CD4-positive, CD25-positive, alpha-beta regulatory T cell (primary cell): ENCODE results near the gene FOXN3. TPM values are rescaled to one million over a fixed set of nuclear protein-coding genes. Genes with fewer than 3 reads are reported as not detected.
A peak's percentile ranks its signal among the peaks of the same experiment; 100 is the strongest.

Source experiments
- ATAC-seq, 2 donors: fragments of 150-1000 bp; cut with Tn5 transposase; one replicate each; pipeline ENCODE4 v1.10.0; 2021; ENCODE audit warnings: low read depth in 2 of 2, moderate number of reproducible peaks in 2 of 2, moderate library complexity in 1 of 2
- DNase-seq, 3 donors: peaks; one replicate each; pipeline versions ENCODE4 v3.0.0 to v3.0.0-alpha.2; 2012 to 2022; ENCODE audit warnings: mixed read lengths in 1 of 3
- H3K27ac ChIP-seq: one replicate; pipeline ENCODE4 v1.7.0; 2013; ENCODE audit warnings: mild to moderate bottlenecking, low read length; ENCODE audit not compliant: insufficient read depth, poor library complexity, severe bottlenecking
- H3K27me3 ChIP-seq: one replicate; pipeline ENCODE4 v1.7.0; 2013; ENCODE audit warnings: low read length; ENCODE audit not compliant: control insufficient read depth, insufficient read depth
- H3K36me3 ChIP-seq: one replicate; pipeline ENCODE4 v1.7.0; 2013; ENCODE audit warnings: mild to moderate bottlenecking, low read length, moderate library complexity; ENCODE audit not compliant: control insufficient read depth, insufficient read depth
- H3K4me1 ChIP-seq: 2 replicates; pipeline ENCODE4 v1.7.0; 2013; ENCODE audit warnings: mild to moderate bottlenecking, low read length; ENCODE audit not compliant: insufficient read depth, control insufficient read depth, poor library complexity, severe bottlenecking
- H3K4me3 ChIP-seq: one replicate; pipeline ENCODE4 v1.7.0; 2013; ENCODE audit warnings: low read depth, mild to moderate bottlenecking, low read length, moderate library complexity
- H3K9me3 ChIP-seq, 2 experiments: 1 replicate in 1 of 2; 2 replicates in 1 of 2; pipeline ENCODE4 v1.7.0; 2013; ENCODE audit warnings: low read length in 2 of 2, mild to moderate bottlenecking in 1 of 2, moderate library complexity in 1 of 2; ENCODE audit not compliant: control insufficient read depth in 2 of 2
- H3K27ac Mint-ChIP-seq, 3 donors: one replicate each; pipeline ENCODE4 v1.8.0; 2020 to 2022; ENCODE audit warnings: mild to moderate bottlenecking in 3 of 3, mixed read lengths in 3 of 3, moderate library complexity in 2 of 3
- H3K27me3 Mint-ChIP-seq: one replicate; pipeline ENCODE4 v1.8.0; 2022; ENCODE audit warnings: mild to moderate bottlenecking, mixed read lengths
- H3K36me3 Mint-ChIP-seq: one replicate; pipeline ENCODE4 v1.8.0; 2020; ENCODE audit warnings: mixed read lengths
- H3K4me1 Mint-ChIP-seq, 4 donors: one replicate each; pipeline ENCODE4 v1.8.0; 2020 to 2022; ENCODE audit warnings: mixed read lengths in 4 of 4, mild to moderate bottlenecking in 1 of 4
- H3K4me3 Mint-ChIP-seq, 4 donors: one replicate each; pipeline ENCODE4 v1.8.0; 2020 to 2022; ENCODE audit warnings: mild to moderate bottlenecking in 4 of 4, mixed read lengths in 4 of 4, moderate library complexity in 3 of 4
- H3K9me3 Mint-ChIP-seq, 7 donors: one replicate each; pipeline ENCODE4 v1.8.0; 2020 to 2022; ENCODE audit warnings: mixed read lengths in 7 of 7, mild to moderate bottlenecking in 3 of 7, moderate library complexity in 2 of 7
- polyA plus RNA-seq, 4 donors: library from polyadenylated mRNA; unstranded; fragments of 300-500 nt; fragmentation: Illumina TruSeq; gene quantifications; one replicate each; pipeline ENCODE4 v1.2.3, GENCODE V29; 2021
- total RNA-seq: library from RNA; stranded (reverse); gene quantifications from one replicate; pipeline ENCODE4 v1.2.3, GENCODE V29; 2022

Gene FOXN3
- total and polyA plus RNA-seq, 5 donors from 2014 or later, result 108 to 203 (median 111) TPM

GRCh38 chr14:89190765-89191513 lies 226.1 kb downstream of the FOXN3 start:
- Histone ChIP-seq H3K27me3 (no peaks in the 10 kb centered on the region), H3K27ac (no peak overlapping the region), H3K4me1 (peaks cover 3% of the 10 kb centered on the region), H3K9me3 (no peaks in the 10 kb centered on the region), H3K36me3 (peaks cover 34% of the 10 kb centered on the region), H3K4me3 (no peak overlapping the region)
- Mint-ChIP-seq H3K4me3 (no peak overlapping the region), H3K27ac (peak overlapping the region in 1 of 3 donors; percentile 34), H3K36me3 (peaks cover 23% of the 10 kb centered on the region), H3K27me3 (no peaks in the 10 kb centered on the region), H3K4me1 (peaks cover 0 to 20% (median 8%) of the 10 kb centered on the region in 4 donors), H3K9me3 (peaks cover 0 to 1% (median 0%) of the 10 kb centered on the region in 7 donors)
- ATAC-seq (no peak), DNase-seq (no peak)

GRCh38 chr14:89188492-89188891 lies 228.5 kb downstream of the FOXN3 start:
- H3K4me3 Mint-ChIP-seq, result no peak overlapping the region
- H3K27me3 Mint-ChIP-seq, result no peaks in the 10 kb centered on the region
- no peaks in the 10 kb centered on the region for H3K9me3 Mint-ChIP-seq
- no peak for DNase-seq
- peaks cover 17% of the 10 kb centered on the region for H3K36me3 Mint-ChIP-seq
- H3K27ac Mint-ChIP-seq, result no peak overlapping the region
- H3K27me3 ChIP-seq, result no peaks in the 10 kb centered on the region
- H3K27ac ChIP-seq, result no peak overlapping the region
- H3K4me1 Mint-ChIP-seq, result peaks cover 0 to 16% (median 7%) of the 10 kb centered on the region in 4 donors
- H3K36me3 ChIP-seq, result peaks cover 49% of the 10 kb centered on the region
- ATAC-seq, result no peak
- no peaks in the 10 kb centered on the region for H3K4me1 ChIP-seq
- no peaks in the 10 kb centered on the region for H3K9me3 ChIP-seq
- H3K4me3 ChIP-seq, result no peak overlapping the region

- Histone ChIP-seq H3K27me3 (no peaks in the 10 kb centered on the region), H3K36me3 (peaks cover 54% of the 10 kb centered on the region)
Observed at GRCh38 chr14:89187501-89187900, 229.5 kb downstream of the FOXN3 start.

DNA sequence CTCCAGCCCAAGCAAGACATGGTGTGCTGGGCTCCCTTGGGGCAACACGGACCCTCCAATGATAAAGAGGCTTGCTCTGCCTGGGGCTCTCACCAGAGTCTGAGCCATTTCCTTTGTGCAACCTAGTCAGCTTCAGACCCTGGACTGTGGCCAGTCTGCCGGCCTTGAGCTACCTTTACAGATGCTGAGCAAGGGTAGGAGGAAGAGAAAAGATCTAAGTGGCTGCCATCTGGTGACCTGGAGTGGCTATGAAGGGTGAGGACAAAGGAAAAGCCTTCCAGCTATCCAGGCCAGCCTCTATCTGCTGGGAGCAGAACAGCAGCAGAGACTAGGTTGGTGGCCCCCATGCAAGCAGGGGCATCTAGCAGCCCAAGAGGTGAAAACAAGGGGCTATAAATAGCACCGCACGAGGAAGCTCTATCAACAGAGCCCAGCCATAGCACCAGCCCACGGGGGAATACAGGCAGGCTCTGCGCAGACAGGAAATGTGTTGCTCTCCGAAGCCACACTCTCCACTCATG lies 230.1 kb downstream of the FOXN3 start:
- H3K4me1 ChIP-seq, result no peaks in the 10 kb centered on the region
- H3K9me3 ChIP-seq, result no peaks in the 10 kb centered on the region
- H3K4me3 Mint-ChIP-seq, result no peak overlapping the region
- no peaks in the 10 kb centered on the region for H3K27me3 ChIP-seq
- no peak overlapping the region for H3K4me3 ChIP-seq
- H3K36me3 Mint-ChIP-seq, result peaks cover 17% of the 10 kb centered on the region
- ATAC-seq (peak in 1 of 2 donors; percentile 28), DNase-seq (no peak)
- no peaks in the 10 kb centered on the region for H3K27me3 Mint-ChIP-seq
- H3K27ac ChIP-seq, result no peak overlapping the region
- peak overlapping the region; percentile 17 to 74 (median 31) for H3K27ac Mint-ChIP-seq
- H3K36me3 ChIP-seq, result peaks cover 54% of the 10 kb centered on the region
- H3K9me3 Mint-ChIP-seq, result no peaks in the 10 kb centered on the region
- H3K4me1 Mint-ChIP-seq, result peaks cover 4 to 15% (median 10%) of the 10 kb centered on the region in 4 donors

More at GRCh38 chr14:89187501-89187900, 229.5 kb downstream of the FOXN3 start:
- H3K4me1 Mint-ChIP-seq, result peaks cover 3 to 13% (median 7%) of the 10 kb centered on the region in 4 donors
- no peaks in the 10 kb centered on the region for H3K9me3 Mint-ChIP-seq
- no peak overlapping the region for H3K27ac ChIP-seq
- no peaks in the 10 kb centered on the region for H3K4me1 ChIP-seq
- ATAC-seq (no peak), DNase-seq (no peak)
- H3K9me3 ChIP-seq, result no peaks in the 10 kb centered on the region
- H3K27me3 Mint-ChIP-seq, result no peaks in the 10 kb centered on the region
- peaks cover 17% of the 10 kb centered on the region for H3K36me3 Mint-ChIP-seq
- H3K27ac Mint-ChIP-seq, result no peak overlapping the region
- H3K4me3 ChIP-seq, result no peak overlapping the region
- no peak overlapping the region for H3K4me3 Mint-ChIP-seq

- no peak overlapping the region for H3K4me3 ChIP-seq
- peaks cover 17% of the 10 kb centered on the region for H3K36me3 Mint-ChIP-seq
- no peaks in the 10 kb centered on the region for H3K9me3 Mint-ChIP-seq
- H3K27ac Mint-ChIP-seq, result peak overlapping the region in 1 of 3 donors; percentile 17
- ATAC-seq (no peak), DNase-seq (no peak)
- H3K4me3 Mint-ChIP-seq, result no peak overlapping the region
- no peaks in the 10 kb centered on the region for H3K27me3 Mint-ChIP-seq
- no peaks in the 10 kb centered on the region for H3K9me3 ChIP-seq
- H3K4me1 Mint-ChIP-seq, result peaks cover 11 to 19% (median 14%) of the 10 kb centered on the region in 4 donors
- no peaks in the 10 kb centered on the region for H3K4me1 ChIP-seq
- peaks cover 54% of the 10 kb centered on the region for H3K36me3 ChIP-seq
- no peak overlapping the region for H3K27ac ChIP-seq
- H3K27me3 ChIP-seq, result no peaks in the 10 kb centered on the region
Observed at GRCh38 chr14:89185919-89186855, 230.8 kb downstream of the FOXN3 start.

GRCh38 chr14:89184952-89185351 lies 232.1 kb downstream of the FOXN3 start:
- DNase-seq, result no peak
- Histone ChIP-seq H3K27me3 (no peaks in the 10 kb centered on the region), H3K27ac (no peak overlapping the region), H3K9me3 (no peaks in the 10 kb centered on the region), H3K4me1 (no peaks in the 10 kb centered on the region), H3K4me3 (no peak overlapping the region), H3K36me3 (peaks cover 59% of the 10 kb centered on the region)
- H3K4me1 Mint-ChIP-seq, result peaks cover 11 to 17% (median 14%) of the 10 kb centered on the region in 4 donors
- no peak overlapping the region for H3K4me3 Mint-ChIP-seq
- H3K27ac Mint-ChIP-seq, result peak overlapping the region in 1 of 3 donors; percentile 66
- ATAC-seq, result no peak
- H3K9me3 Mint-ChIP-seq, result no peaks in the 10 kb centered on the region
- H3K27me3 Mint-ChIP-seq, result no peaks in the 10 kb centered on the region
- peaks cover 18% of the 10 kb centered on the region for H3K36me3 Mint-ChIP-seq

- Histone ChIP-seq H3K4me3 (no peak overlapping the region), H3K27ac (no peak overlapping the region), H3K27me3 (no peaks in the 10 kb centered on the region), H3K4me1 (no peaks in the 10 kb centered on the region), H3K36me3 (peaks cover 43% of the 10 kb centered on the region), H3K9me3 (no peaks in the 10 kb centered on the region)
- no peaks in the 10 kb centered on the region for H3K9me3 Mint-ChIP-seq
- no peak overlapping the region for H3K27ac Mint-ChIP-seq
- H3K4me1 Mint-ChIP-seq, result peaks cover 24 to 29% (median 26%) of the 10 kb centered on the region in 4 donors
- no peaks in the 10 kb centered on the region for H3K27me3 Mint-ChIP-seq
- H3K36me3 Mint-ChIP-seq, result peaks cover 14% of the 10 kb centered on the region
- DNase-seq (no peak), ATAC-seq (no peak)
- no peak overlapping the region for H3K4me3 Mint-ChIP-seq
Observed at GRCh38 chr14:89182326-89182725, 234.7 kb downstream of the FOXN3 start.
